Endometrium (tissue), 2 donors: ENCODE results near the gene SLC26A9.
"Not testable (repeated sequence)": the region's sequence is repeated elsewhere in the genome, so short reads cannot be mapped to it uniquely, and the experiment has no call there.

Source experiments
- FAIRE-seq: peaks from 2 replicates; lab custom pipeline; 2012; peaks lifted over from hg19 to GRCh38; lab: Jason Lieb, UNC
- donor health status: control.
- donor health status: control.

The SLC26A9 gene

GRCh38 chr1:205889706-205890105 is 53.5 kb downstream of the SLC26A9 start:
- FAIRE-seq = not testable (repeated sequence)

- not testable (repeated sequence) for FAIRE-seq
Measured at GRCh38 chr1:205889006-205889405, 54.2 kb downstream of the SLC26A9 start.

- no peak for FAIRE-seq
Measured at GRCh38 chr1:205883792-205884191, 59.5 kb downstream of the SLC26A9 start.

GRCh38 chr1:205880923-205881322 is 62.3 kb downstream of the SLC26A9 start:
- FAIRE-seq = no peak

- no peak for FAIRE-seq
Measured at GRCh38 chr1:205879974-205880373, 63.3 kb downstream of the SLC26A9 start.

- FAIRE-seq = no peak
Measured at GRCh38 chr1:205878026-205878425, 65.2 kb downstream of the SLC26A9 start.

- FAIRE-seq = not testable (repeated sequence)
Measured at GRCh38 chr1:205873148-205873547, 70.1 kb downstream of the SLC26A9 start.

GRCh38 chr1:205870236-205870635 is 73.0 kb downstream of the SLC26A9 start:
- FAIRE-seq = no peak
